ENCODE results near the gene PRRC2B.

The PRRC2B gene

DNA sequence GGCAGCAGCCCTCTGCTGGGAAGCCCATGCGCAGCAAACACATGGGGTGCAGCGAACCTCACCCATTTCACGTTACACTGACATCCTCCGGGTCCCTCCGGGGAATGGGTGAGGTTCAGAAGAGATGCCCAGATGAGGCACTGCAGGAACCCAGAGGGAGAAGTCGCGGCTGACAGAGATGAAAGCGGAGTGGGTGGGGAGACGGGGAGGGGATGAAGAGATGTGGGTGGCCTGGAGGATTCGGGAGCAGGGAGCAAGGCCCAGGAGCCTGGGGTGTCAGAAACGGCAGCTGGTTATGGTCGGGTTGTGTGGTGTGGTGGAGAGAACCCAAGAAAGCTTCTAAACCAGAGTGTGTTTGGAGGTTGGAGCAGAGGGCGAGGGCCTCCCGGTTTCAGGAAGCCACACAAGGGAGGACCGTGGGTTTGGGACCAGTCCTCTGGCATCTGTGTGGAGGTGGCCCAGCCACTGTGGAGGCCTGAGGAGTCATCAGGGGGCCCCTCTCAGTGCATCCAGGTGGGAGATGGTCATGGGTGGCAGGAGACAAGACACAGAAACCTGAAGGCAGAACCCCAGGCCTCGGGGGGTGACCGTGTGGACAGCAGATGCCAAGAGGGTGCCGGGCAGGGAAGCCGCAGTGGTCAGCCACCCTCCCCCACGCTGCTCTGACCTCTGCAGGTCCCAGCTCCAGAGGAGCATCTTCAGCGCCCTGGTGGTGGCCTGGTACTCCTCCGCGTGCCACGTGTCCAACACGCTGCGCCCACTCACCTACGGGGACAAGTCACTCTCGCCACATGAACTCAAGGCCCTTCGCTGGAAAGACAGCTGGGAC lies 128.6 kb downstream of the PRRC2B start:
- FAIRE-seq: no peak

DNA sequence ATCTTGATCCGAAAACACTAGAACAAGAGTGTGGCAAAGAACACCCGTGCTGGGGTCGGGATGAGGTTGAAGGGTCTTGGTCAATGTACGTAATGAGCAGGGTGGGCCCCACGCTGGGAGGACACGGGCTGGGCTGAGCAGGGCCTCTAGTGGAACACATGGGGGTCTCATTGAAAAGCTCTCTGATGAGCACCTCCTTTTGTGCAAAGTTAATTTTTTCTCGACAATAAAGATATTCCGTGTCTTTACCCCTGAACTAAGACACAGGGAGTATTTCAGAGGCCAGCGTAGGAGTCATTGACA lies 129.2 kb downstream of the PRRC2B start:
- FAIRE-seq: no peak

GRCh38 chr9:131523451-131524435 lies 129.9 kb downstream of the PRRC2B start:
- no peak for FAIRE-seq

GRCh38 chr9:131524665-131525315 lies 130.9 kb downstream of the PRRC2B start:
- no peak for FAIRE-seq

GRCh38 chr9:131525643-131526565 lies 132.0 kb downstream of the PRRC2B start:
- FAIRE-seq: no peak

DNA sequence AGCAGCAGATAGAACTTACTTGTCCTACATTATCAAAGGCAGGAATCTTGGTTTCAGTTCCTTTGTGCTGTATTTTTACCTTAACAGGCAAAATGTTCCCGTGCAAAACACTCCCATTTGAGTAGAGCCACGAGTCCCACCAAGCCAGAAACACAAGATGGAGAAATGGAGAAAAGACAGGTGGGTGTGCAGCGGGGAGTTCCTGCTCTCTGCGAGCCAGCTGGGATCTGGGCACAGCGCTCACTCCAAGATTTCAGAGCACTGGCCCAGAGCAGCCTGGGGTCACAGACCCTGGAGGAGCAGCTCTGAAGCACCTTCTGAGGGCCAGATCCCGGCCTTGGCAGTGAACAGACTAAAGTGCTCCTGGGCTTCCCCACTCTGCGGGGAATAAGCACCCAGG lies 134.3 kb downstream of the PRRC2B start:
- no peak for FAIRE-seq

DNA sequence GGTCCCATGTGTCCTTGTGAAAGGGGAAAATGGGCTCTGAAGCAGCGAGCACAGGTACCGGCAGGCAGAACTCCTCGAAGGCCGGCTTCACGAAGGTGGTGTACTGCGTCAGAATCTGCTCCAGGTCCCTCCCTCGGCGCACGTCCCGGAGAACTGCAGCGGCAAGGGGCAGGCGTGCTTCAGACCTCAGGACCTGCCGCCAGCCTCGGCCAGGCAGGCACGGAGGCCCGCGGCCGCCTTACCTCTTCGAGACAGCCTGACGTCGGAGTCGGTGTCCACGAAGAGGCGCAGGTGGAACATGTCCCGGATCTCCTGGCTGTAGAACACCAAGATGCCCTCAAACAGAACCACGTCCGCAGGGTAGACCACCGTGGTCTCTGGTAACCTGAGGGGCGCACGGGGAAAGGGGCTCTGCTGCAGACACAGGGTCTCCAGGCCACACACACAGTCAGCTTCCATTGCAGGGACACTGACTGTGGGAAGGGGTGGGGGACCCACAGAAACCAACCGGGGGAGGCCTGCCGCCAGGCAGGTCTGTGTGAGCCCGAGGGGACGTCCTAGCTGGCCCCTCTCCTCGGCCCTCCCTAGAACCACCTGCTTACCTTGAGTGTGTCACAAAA lies 135.1 kb downstream of the PRRC2B start:
- no peak for FAIRE-seq

GRCh38 chr9:131529597-131530545 lies 136.0 kb downstream of the PRRC2B start:
- no peak for FAIRE-seq

DNA sequence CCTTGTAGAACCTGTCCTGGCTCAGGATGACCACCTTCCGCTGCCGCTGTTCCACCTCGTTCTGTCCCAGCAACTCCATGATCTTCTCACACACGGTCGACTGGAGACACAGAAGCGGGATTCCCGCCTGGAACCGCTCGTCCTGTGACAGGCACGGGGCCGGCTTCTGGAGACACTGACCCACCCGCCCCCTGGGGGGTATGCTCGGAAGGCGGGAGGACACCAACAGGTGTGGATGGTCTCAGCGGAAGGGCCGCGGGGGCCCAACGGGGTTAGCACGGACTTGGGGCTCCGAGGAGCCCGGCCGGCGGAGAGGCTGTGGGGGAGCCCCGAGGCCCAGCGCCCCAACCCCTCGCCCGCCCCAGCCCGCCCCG lies 136.6 kb downstream of the PRRC2B start:
- FAIRE-seq: no peak

DNA sequence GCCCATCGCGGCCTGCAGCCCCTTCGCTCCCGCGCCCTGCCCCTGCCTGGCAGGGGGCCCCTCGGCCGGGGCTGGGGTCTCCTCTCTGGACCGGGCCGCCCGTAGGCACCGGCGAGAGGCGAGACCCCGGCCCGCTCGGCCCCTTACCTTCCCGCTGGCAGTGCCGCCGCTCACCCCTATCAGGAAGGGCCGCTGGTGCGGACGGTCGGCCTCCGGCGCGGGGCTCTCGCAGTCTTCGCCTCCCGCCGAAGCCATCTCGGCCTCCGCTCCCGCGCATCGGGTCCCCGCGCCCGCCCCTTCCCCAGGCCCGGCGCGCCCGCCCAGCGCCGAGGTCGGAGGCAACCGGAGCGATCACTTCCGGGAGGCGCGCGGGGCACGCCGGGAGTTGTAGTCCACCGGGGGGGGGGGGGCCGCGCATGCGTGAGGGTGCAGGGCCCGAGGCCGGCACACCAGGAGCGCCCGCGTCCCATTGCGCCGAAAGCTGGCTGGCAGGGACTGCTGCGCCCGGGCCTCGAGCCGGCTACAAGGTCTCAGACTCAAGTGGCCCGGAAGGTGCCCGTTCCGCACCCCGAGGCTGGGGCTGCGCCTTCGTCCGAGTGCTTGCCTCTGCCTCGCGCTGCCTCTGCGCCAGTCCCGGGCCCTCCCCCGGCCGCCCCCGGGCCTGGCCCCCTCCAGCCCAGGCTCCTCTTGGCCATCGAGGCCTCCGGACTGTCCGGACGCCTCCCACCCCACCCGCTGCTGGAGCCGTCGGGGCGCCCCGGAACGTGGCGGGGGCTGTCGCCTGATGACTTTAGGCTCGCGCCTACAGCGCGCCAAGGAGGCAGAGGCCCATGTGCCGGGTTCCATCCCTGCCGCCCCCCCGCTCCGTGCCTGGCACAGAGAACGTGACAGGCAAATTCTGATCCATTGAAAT lies 137.3 kb downstream of the PRRC2B start, which contains the start of gene UCK1:
TSS of gene UCK1 (minus strand) at position 344 of the 913 bp plus-strand sequence. CDS start at position 255, 89 bp downstream.
- no peak for FAIRE-seq

- no peak for FAIRE-seq
These were observed 140.9 kb downstream of the PRRC2B start for GRCh38 chr9:131534721-131535237.

- no peak for FAIRE-seq
These were observed 144.1 kb downstream of the PRRC2B start for GRCh38 chr9:131537946-131538345.

- no peak for FAIRE-seq
These were observed 145.5 kb downstream of the PRRC2B start for GRCh38 chr9:131539223-131539923.

DNA sequence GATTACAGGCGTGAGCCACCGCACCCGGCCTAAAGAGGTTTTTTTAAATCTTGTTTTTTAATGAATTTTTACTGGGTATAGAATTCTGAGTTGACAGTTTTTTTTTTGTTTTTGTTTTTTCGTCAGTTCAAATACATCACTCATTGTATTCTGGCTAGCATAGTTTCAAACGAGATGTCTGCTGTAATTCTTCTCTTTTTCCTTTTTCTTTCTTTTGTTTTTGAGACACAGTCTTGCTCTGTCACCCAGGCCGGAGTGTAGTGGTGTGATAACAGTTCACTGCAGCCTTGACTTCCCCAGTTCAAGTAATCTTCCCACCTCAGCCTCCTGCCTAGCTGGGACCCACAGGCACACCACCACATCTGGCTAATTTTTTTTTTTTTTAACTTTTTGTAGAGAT lies 149.3 kb downstream of the PRRC2B start:
- no peak for FAIRE-seq

- no peak for FAIRE-seq
These were observed 151.3 kb downstream of the PRRC2B start, which contains the start of gene PRRT1B for GRCh38 chr9:131545003-131545785. PRRT1B (plus strand) TSS chr9:131545523; CDS start chr9:131545616, 93 bp downstream.

DNA sequence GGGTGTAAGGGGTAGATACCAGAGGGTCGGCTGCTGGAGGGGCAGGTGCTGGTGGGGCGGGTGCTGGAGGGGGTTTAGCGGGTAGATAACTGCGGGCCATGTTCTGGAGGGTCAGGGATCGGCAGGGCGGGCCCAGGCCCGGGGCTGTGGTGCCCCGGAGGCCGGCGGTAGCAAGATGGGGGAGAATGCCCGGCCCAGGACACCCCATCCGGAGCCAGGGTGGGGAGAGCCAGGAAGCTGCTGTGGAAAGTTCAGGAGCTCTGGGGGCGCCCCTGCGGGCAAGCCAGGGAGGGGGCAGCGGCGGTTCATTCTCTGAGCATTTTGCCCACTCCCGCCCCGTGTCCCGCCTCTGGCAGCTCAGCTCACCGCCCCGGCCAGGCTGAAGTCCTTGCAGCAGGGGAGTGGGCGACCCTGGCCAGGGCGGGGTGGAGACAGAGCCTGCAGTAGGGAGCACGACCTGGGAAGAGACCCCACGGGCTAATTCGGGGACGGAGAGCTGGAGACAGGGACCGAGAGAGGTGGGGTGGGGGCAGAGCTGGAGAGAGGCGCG lies 152.0 kb downstream of the PRRC2B start:
- no peak for FAIRE-seq
